Duodenal mucosa (tissue), 2 donors: ENCODE measurements around the gene MRPL55.

ENCODE experiments used
- H3K27ac ChIP-seq: one replicate; pipeline ENCODE4 v1.7.0; 2013; ENCODE audit warnings: low read depth, low read length
- H3K27me3 ChIP-seq, 2 donors: one replicate each; pipeline ENCODE4 v1.7.0; 2013; ENCODE audit warnings: low read length in 2 of 2, control low read depth in 1 of 2; ENCODE audit not compliant: insufficient read depth in 2 of 2, control insufficient read depth in 1 of 2
- H3K36me3 ChIP-seq, 2 donors: one replicate each; pipeline ENCODE4 v1.7.0; 2013; ENCODE audit warnings: low read length in 2 of 2, control low read depth in 1 of 2; ENCODE audit not compliant: insufficient read depth in 2 of 2, control insufficient read depth in 1 of 2
- H3K4me1 ChIP-seq, 2 donors: one replicate each; pipeline ENCODE4 v1.7.0; 2013; ENCODE audit warnings: low read length in 2 of 2, control low read depth in 1 of 2; ENCODE audit not compliant: insufficient read depth in 2 of 2, control insufficient read depth in 1 of 2
- H3K4me3 ChIP-seq, 2 donors: one replicate each; pipeline ENCODE4 v1.7.0; 2013; ENCODE audit warnings: low read length in 2 of 2, low read depth in 1 of 2
- H3K9ac ChIP-seq, 2 donors: one replicate each; pipeline ENCODE4 v1.7.0; 2013; ENCODE audit warnings: low read length in 2 of 2, low read depth in 1 of 2
- H3K9me3 ChIP-seq, 2 donors: one replicate each; pipeline ENCODE4 v1.7.0; 2013; ENCODE audit warnings: low read length in 2 of 2, control low read depth in 1 of 2; ENCODE audit not compliant: control insufficient read depth in 1 of 2

Gene MRPL55

GRCh38 chr1:228085287-228085951 is 23.7 kb downstream of the MRPL55 start:
- Histone ChIP-seq H3K4me3 (peak overlapping the region; percentile 97 to 98), H3K36me3 (peaks cover 9 to 22% of the 10 kb centered on the region in 2 donors), H3K9me3 (no peaks in the 10 kb centered on the region), H3K27ac (no peak overlapping the region), H3K9ac (peak overlapping the region; percentile 39 to 99), H3K27me3 (no peaks in the 10 kb centered on the region), H3K4me1 (peaks cover 72 to 77% of the 10 kb centered on the region in 2 donors)

DNA sequence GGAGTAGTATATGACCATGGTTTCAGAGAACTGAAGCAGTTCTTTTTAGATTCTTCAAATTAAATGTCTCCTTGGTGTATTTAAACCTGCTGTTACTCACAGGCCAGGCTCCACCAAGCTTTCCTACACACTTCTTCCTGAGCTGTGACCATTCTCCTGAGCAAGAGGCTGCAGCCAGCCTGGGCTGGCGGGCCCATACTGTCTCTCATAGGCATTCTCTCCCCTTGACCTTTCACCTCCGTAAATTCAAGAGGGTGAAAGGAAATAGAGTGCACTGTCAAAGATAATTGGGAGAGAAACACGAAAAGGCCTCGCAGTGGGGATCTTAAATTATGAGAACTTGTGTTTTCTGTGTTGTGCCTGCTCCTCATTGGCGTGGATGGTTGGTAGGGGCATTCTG is 24.3 kb downstream of the MRPL55 start:
- Histone ChIP-seq H3K27ac (no peak overlapping the region), H3K4me3 (peak overlapping the region; percentile 97 to 98), H3K9me3 (no peaks in the 10 kb centered on the region), H3K9ac (peak overlapping the region; percentile 99), H3K36me3 (peaks cover 9 to 18% of the 10 kb centered on the region in 2 donors), H3K27me3 (no peaks in the 10 kb centered on the region), H3K4me1 (peaks cover 65 to 71% of the 10 kb centered on the region in 2 donors)

DNA sequence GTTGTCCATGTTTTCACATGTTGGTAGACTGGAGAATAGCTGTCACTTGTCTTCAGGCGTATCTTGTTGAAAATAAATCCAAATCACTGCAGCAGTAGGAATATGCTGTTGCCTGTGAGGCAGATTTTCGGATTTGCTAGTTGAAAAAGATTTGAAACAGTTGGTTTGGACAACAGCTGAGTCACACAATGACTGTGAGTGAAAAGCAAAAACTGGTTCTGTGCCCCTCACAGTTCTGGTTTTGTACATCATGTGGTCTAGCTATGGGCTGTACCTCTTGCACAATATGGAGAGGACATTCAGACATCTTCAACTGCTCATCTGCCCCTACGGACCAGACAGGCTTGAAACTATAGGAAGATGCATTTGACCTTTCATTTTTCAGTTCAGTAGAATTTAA is 24.8 kb downstream of the MRPL55 start:
- no peaks in the 10 kb centered on the region for H3K27me3 ChIP-seq

GRCh38 chr1:228083871-228084278 is 25.2 kb downstream of the MRPL55 start:
- H3K4me1 ChIP-seq: peaks cover 56 to 62% of the 10 kb centered on the region in 2 donors

More for the DNA sequence above, 24.8 kb downstream of the MRPL55 start:
- H3K9ac ChIP-seq: peak overlapping the region; percentile 99
- H3K36me3 ChIP-seq: peaks cover 9 to 14% of the 10 kb centered on the region in 2 donors
- H3K4me1 ChIP-seq: peaks cover 61 to 66% of the 10 kb centered on the region in 2 donors
- no peaks in the 10 kb centered on the region for H3K9me3 ChIP-seq
- peak overlapping the region; percentile 97 to 98 for H3K4me3 ChIP-seq
- H3K27ac ChIP-seq: peak overlapping the region; percentile 98

DNA sequence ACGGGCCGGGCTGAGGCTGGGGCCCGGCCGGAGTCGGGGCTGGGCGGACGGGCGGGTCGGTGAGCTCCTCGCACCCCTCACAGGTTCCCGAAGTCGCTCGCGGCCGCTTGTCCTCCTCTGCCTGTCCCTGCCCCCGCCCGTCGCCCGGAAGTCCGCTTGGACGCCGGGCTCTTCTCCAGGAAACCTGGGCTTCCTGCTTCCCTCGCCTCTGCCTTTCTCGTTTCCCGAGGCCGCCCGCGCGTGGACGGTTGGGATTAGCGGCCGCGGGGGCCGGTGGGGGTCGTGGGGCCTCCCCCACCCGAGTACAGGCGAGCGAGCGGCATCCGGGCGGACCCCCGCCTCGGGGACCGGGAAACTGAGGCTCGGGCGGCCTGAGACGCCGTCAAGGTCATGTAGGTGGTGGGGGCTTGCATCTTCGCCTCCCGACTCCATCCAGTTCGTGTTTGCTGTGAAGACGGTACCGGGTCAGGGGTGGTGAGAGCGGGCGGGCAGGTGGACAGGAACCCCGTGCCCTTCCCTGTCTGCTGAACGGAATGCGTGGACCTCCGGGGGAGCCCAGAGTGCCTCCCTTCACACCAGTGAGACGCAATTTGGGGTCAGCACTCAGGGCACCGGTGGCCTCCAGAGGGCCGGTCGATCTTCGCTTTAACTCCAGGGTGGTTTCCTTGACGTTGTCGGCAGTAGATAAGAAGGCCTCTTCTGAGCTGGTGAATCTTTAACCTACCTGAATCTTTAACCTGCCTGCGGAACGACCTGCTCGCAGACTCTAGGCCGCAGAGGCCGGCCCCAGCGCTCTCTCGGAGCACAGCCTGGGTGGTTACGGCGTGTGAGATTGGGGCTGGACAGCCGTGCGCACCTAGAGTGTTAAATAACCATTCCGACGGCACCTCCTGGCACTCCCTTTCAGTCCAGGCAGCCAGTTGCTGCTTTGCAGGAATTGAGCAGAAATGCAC is 25.9 kb downstream of the MRPL55 start:
- Histone ChIP-seq H3K4me3 (peak overlapping the region; percentile 97 to 98), H3K9ac (peak overlapping the region; percentile 99), H3K4me1 (peaks cover 49 to 55% of the 10 kb centered on the region in 2 donors), H3K27me3 (no peaks in the 10 kb centered on the region), H3K36me3 (peaks cover 4% of the 10 kb centered on the region in 2 donors), H3K27ac (peak overlapping the region; percentile 98), H3K9me3 (no peaks in the 10 kb centered on the region)

More at GRCh38 chr1:228083871-228084278, 25.2 kb downstream of the MRPL55 start:
- Histone ChIP-seq H3K9me3 (no peaks in the 10 kb centered on the region), H3K27me3 (no peaks in the 10 kb centered on the region), H3K9ac (peak overlapping the region; percentile 99), H3K4me3 (peak overlapping the region; percentile 97 to 98), H3K36me3 (peaks cover 9 to 10% of the 10 kb centered on the region in 2 donors), H3K27ac (peak overlapping the region; percentile 98)

- H3K4me3 ChIP-seq: peak within 1 kb of the TSS; percentile 97 to 98
- no peaks in the 10 kb centered on the region for H3K27me3 ChIP-seq
- peak within 1 kb of the TSS; percentile 98 for H3K27ac ChIP-seq
- H3K36me3 ChIP-seq: peaks cover 0 to 4% of the 10 kb centered on the region in 2 donors
- peak within 1 kb of the TSS; percentile 99 for H3K9ac ChIP-seq
- no peaks in the 10 kb centered on the region for H3K9me3 ChIP-seq
- peaks cover 41 to 47% of the 10 kb centered on the region in 2 donors for H3K4me1 ChIP-seq
Observed at GRCh38 chr1:228082214-228082917, 26.7 kb downstream of the MRPL55 start, which contains the start of gene ARF1. TSS of gene ARF1 (plus strand) at chr1:228082708. CDS start at chr1:228097115, 14,407 bp downstream.

DNA sequence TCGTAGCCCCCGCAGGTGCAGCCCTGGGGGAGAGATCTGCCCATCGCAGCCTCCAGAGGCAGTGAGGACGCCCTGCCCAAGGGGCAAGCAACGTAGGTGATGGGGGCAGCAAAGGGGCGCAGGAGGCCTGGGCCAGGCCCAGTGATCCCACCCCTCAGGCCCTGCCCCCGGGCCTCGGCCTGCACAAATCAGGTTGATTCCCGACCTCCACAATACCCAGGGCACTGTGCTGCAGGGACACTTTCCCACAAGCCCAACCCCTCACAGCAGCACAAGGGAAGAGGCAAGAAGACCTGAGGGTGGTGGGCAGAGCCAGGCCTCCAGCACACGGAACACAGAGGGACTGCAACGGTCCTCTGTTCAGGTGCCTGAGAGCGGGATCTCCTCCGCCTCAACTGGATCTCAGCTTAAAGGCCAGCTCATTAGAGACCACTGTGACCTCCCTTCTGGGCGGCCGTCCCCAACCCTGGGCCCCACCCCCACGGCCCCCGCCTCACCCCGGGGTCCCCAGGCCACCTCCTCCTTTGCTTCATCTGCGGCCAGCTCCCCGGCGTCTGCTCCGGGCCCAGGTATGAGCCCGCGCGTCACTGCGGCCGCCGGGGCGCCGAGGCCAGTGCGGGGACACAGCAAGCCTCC is 27.4 kb downstream of the MRPL55 start:
- H3K9ac ChIP-seq: peak overlapping the region; percentile 77 to 89
- no peak overlapping the region for H3K27ac ChIP-seq
- H3K4me1 ChIP-seq: peaks cover 34 to 40% of the 10 kb centered on the region in 2 donors

GRCh38 chr1:228081144-228081543 is 28.0 kb downstream of the MRPL55 start:
- no peaks in the 10 kb centered on the region for H3K9me3 ChIP-seq
- H3K27ac ChIP-seq: no peak overlapping the region
- H3K4me3 ChIP-seq: peak overlapping the region; percentile 79 to 98
- H3K36me3 ChIP-seq: peaks cover 0 to 4% of the 10 kb centered on the region in 2 donors
- H3K27me3 ChIP-seq: no peaks in the 10 kb centered on the region
- peak overlapping the region; percentile 77 to 79 for H3K9ac ChIP-seq
- H3K4me1 ChIP-seq: peaks cover 30 to 34% of the 10 kb centered on the region in 2 donors

More for the DNA sequence above, 27.4 kb downstream of the MRPL55 start:
- Histone ChIP-seq H3K9me3 (no peaks in the 10 kb centered on the region), H3K36me3 (peaks cover 0 to 4% of the 10 kb centered on the region in 2 donors), H3K27me3 (no peaks in the 10 kb centered on the region), H3K4me3 (peak overlapping the region; percentile 79 to 98)

DNA sequence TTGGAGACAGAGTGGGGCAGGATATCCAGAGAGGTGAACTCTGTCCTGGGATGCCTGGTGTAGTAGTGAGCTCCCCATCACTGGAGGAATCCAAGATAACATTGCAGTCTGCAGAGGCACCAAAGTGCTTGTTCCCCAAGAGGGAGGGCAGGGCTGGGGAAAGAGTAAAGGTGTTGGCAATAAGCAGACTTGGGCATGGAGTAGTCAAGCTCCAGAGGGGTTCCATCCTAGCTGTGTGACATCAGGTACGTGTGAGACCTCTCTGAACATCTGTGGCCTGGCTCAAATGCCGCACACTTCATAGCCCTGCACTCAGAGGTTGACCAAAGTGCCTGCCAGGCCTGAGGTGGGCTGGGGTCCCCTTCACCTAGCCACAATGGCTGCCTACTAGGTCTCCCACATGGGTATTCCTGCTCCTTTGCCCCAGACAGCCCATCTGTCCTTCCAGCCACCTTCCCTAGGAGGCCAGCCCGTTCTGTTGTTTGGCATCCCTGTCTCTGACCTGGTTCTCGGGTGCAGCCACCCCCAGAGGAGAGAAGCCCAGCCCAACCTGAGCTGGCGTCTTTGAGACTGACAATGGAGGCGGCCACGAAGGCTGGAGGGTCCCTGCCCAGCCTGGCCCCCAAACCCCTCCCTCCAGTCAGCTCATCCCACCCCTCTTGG is 29.4 kb downstream of the MRPL55 start:
- Histone ChIP-seq H3K4me1 (peaks cover 16 to 20% of the 10 kb centered on the region in 2 donors), H3K36me3 (peaks cover 0 to 4% of the 10 kb centered on the region in 2 donors), H3K9me3 (no peaks in the 10 kb centered on the region), H3K9ac (no peak overlapping the region), H3K27ac (no peak overlapping the region), H3K4me3 (no peak overlapping the region), H3K27me3 (peaks cover 0 to 3% of the 10 kb centered on the region in 2 donors)
